ENCODE measurements around the gene SINHCAF.

The SINHCAF gene

DNA sequence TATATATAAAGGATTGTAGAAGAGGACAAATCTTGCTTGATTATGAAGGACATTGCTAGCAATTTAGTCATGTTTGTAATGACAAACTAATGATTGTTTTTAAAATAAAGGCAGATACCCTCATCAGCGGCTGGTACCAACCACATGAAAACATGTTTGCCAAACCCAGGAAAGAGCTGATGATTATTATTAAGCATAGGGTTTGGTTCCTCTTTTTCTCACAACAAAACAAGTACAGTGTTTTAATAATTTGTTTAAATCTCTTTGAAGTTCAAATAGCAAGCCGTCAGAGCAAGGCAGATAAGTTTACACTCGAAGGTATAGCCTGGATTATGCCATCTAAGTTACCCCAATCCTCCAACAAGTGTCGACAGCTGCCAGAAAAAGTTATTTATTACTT, 5.3 kb upstream of the SINHCAF start:
- no peak for DNase-seq

DNA sequence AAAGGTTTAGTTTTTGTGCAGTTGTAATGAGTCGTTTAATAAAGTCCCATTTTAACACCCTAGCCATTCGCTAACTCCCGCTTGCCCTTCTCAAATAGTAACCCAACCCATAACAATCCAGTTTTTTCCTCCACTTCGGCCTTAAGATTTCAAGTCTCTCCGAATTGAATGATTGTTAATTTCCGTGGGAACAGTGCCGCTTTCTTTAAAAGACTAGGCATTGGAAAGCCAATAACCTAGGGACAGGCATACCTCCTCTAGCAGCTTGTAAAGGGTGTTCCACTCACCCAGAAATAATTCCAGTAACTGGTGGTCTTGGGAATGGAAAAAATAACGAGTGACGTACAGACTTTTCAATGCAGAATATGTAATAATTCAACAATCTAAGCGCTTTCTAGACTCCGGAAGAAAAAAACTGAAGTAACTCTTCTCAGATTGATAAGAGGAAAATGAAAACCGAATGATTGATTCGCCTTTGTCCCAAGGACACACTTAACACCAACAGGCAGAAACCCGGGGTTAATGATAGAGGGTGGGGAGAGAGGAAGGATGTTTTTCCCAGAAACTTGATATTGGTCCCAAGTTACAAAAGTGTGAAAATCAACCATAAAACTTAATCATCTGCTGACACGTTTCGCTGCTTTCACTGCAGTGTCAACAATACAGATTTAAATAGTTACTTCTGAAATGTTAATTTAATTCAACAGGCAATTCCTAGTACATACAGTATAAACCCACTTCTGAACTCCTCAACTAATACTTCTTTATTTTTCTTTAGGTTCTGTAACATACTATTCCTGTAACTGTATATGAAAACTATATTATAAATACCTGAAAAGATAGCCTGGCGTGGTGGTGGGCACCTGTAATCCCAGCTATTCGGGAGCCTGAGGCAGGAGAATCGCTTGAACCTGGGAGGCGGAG, 1.0 kb upstream of the SINHCAF start:
- no peak for DNase-seq

DNA sequence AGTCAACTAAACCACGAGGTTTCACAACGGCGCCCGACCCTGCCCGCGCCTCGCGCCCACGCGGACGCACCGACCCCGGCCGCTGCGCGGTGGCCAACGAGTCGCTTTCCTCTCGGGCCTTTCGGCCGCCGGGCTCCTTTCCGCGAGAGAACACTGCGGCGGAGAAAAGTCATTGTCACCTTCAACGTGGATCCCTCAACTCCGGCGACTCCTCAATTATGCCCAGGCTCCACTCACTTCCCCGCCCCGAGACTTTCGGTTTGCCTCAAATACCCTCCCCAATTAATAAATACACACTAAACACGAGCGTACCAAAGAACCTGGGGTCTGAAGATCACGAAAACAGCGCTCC, 450 bp downstream of the SINHCAF start:
- DNase-seq, result no peak

DNA sequence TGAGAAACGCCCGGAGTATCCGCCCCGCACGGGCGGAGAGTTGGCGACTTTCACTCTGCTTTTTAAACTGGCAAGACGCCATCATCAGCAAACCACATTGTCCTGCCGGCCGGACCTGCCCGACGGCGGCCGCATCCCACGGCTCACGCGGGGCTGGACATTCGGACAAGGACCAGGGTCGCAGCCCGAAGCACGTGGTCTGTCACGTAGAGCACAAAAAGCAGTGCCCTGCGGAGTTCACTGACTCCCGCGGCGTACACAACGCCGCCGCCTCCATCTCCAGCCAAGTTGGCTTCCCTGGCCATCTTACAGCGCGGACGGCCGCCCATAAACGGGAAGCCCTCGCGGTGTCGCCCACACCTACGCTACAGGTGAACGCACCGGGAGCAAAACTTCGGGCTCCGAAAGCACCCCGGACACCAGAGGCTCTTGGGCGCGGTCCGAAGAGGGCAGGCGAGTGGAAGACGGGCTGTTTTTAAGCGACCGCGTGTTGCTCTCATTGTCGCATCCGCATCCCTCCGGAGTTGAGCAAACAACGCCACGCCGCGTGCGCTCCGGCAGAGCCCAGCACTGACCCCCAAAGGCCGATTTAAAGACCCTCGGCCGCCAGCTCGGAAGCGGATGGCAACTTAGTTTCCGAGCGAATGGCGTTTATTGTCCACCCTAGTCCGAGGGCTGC, 966 bp downstream of the SINHCAF start:
- DNase-seq, result no peak

DNA sequence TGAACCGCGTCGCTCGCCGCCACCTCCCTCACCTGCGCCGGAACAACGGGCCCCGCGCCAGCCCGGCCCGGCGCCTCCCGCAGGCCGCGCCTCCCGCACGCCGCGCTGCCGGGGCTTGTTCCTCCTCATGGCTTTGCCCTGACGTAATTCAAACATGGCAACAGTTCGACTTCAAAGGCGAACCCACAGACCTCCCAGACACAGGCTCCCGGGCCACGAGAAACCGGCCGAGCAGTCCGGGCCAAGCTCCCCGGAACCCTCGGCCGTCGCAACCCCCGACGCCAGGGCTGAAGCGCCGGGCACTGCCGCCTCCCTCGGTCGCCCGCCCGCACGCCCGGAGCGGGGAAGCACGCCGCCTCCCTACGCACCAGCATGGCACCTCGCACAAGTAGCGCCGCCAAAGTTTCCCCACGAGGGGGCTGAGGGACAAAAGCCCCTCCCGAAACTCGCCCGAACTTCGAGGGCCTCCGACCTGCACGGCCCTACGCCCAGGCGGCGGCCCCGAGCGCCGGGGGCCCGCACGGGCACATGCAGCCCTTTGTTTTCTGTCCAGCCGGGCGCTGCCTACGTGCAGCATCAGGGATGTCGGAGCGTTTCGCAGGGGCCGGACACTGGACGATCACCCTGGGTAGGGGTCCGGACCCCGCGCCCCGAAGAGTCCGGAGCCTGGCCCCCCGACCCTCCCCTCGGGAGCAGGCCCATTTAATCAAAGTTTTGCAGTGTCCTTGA, 1.7 kb downstream of the SINHCAF start:
- DNase-seq, result peak; percentile 22

DNA sequence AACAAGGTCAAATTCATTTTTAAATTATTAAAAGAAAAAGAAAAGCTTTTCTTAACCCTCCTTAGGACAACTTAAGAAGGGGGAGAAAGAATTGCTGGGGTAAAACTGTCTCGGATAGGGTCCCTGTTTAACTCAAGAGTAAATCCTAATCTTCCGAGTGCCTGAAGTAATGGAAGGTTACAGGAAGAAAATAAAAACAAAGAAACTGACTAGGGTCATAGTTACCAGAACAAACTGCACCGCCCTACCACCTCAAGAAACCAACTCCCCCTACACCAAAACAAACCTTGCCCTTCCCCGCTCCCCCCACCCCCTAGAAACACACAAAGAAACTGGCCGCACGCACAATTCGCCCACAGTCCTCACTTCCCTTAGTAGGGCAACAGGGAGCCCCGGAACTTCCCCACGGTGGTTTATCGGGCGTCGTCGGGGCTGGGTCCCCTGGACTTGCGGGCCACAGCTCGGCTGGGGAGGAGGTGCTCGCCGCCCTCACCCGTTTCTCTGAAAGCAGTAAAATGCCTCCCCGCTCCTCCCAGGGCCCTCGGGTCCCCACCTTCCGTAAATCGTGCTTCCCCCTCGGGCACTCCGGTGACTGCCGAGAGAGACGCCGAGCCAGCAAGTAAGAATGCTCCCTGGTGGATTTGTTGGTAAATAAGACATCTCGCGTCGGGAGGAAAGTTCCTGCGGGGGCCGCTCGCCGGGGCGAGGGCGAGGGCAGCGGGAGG, 2.4 kb downstream of the SINHCAF start:
- no peak for DNase-seq

DNA sequence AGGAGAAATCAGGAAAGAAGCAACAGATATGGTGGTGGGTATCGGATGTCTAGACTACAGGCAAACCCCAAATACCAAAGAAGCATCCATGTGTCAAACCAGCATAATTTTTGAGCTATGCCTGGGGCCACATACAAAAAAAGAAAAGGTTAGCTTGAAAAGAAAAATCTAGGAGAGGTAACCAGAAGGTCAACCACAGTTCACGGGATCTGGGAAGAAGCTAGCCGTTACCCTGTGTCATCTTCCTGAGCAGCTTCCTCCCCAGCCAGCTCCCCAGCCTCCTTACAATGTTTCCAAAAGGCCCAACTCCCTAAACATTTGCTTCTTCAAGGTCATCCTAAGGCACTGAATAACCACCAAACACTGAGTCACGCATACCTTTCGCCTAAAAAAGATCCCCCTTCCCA, 3.1 kb downstream of the SINHCAF start:
- no peak for DNase-seq

DNA sequence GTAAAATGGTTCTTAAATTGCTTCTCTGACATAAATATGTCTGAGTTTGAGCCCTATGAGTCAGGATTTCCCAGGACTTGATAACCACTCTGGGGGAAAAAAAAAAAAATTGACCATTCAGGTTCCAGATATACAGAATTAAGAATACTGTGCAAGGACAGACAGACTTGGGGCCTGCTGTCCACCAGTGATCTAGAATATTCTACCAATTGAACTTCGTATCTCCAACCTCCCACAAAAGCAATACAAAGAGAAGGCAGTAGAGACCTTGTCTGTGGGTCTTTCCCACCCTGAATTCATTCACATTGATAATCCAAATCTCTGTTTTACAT, 4.1 kb downstream of the SINHCAF start:
- no peak for DNase-seq

DNA sequence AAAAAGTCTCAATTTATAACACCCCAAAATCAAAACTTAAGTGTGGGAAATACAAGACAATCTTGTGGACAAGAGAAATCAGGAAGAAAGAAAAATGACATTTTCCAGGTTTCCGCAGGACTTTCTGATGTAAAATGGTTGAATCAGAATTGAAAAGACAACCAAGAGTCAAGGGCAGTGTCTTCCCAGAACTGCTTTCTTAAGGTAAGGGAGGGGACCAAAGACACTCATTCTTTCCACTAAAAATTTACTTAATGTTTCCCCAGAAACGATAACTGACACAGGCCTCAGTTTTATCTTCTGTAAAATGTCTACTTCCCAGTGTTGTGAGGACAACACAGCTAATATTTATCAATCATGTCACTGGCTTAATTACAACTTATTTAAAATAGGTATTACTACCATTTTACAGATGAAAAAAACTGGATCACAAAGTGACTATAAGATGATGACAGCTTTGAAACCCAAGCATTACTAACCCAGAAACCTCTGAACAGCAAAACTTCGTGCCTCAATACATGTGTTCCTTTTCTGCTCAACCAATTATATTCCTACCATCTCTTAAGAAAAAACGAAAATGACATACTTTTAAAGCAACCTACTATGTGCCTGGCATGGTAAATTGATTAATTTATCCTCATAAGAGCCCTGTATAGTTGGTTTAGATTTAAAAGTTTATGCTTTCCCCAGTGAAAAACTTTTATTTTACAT, 4.6 kb downstream of the SINHCAF start:
- no peak for DNase-seq

DNA sequence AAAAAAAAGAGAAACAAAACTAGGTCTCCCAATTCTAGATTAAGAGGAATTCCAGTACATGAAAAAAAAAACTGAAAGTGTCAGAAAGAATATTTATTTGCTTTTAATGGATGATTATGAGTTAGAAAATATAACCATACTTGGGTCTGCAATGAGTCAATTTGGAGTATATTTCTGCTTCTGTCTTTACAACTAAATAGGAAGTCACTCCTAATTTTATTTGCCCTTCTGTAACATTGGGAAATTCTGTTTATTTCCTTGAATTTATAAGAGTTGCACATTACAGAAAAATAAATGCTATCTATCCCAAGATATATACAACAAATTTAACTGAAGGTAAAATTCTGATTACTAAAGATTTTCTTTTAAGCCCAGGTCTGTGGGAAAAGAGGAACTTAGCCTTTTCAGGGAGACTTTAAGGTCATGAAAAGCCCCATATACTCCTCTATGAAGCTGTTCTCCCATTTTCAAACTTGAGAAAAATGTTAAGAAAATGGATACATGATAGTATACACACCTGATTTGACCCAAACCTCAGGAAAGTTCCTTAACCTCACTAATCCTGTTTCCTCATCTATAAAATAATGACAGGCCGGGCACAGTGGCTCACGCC, 7.2 kb downstream of the SINHCAF start:
- no peak for DNase-seq

DNA sequence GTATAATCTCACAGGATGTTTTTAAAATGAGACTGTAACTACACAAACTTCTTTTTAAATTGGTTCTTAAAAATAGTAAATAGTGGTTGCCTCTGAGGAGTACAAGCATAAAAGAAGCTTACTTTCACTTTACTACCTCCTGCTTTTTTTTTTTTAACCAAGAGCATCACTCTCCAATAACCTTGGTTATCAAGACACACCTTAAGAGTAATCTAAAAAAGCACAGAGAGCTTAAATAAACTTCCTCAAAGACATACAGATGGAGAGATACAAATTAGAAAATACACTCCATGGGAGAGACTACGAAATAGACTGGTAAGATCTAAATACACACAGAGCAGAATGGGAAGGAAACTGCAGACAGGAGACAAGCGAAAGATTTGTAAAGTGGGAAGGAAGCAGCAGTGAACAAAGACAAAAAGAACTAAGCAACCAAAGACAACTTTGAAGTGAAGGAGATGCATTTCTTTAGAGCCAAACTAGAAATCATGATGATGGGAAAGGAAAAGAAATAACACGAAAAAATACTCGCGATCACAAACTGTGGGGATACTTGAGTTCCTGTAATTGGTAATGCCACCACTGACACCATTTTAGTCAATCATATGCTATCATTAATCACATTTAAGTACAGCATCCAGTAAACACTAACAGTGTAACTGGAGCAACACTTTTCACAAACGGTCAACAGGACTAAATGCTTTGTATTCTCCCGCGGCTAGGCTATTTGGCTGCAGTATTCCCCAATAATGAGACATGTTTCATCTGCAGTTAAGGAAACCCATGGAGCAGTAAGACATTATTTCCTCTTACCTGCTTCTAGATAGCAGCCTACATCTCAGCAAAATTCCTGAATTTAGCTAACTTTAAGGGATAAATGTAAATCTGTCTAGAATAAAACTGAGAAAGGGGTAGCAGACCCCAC, 8.2 kb downstream of the SINHCAF start:
- DNase-seq, result no peak

DNA sequence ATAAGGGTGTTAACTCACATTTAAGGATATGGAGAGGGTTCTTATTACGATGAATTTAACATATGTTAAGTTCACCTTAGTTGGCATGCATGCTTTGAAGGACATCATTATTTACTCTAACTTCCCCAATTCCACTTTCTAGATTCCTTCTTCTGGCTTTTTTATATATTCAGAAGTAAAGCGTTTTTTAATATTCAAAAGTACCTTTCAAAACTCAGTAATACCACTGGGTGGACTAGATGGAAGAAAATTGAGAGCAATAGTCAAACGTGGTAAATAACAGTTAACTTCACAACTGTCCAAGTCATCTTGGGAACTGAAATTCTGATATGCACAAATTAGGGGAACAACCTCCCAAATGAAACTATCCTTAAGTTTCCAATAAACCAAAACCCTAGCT, 9.1 kb downstream of the SINHCAF start:
- DNase-seq, result no peak

DNA sequence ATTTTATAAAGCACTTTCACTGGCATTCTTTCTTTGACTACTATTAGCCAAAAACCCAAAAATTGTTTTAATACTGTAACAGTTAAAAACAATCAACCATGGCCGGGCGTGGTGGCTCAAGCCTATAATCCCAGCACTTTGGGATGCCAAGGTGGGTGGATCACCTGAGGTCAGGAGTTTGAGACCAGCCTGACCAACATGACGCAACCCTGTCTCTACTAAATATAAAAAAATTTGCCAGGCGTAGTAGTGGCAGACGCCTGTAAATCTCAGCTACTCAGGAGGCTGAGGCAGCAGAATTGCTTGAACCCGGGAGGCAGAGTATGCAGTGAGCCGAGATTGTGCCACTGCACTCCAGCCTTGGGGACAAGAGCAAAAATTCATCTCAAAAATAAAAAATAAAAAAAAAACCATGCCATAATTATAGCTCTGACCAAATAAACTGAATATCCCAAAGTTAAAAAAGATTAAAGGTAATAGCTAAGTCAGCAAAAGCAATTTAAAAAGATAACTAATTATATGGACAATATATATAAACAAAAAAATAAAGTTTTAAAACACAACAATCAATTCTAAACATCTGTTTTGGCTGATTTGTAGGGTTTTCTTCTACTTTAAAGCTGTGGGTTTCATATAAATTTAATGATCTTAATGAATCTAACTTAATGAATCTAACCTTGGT, 10.0 kb downstream of the SINHCAF start:
- DNase-seq, result no peak

DNA sequence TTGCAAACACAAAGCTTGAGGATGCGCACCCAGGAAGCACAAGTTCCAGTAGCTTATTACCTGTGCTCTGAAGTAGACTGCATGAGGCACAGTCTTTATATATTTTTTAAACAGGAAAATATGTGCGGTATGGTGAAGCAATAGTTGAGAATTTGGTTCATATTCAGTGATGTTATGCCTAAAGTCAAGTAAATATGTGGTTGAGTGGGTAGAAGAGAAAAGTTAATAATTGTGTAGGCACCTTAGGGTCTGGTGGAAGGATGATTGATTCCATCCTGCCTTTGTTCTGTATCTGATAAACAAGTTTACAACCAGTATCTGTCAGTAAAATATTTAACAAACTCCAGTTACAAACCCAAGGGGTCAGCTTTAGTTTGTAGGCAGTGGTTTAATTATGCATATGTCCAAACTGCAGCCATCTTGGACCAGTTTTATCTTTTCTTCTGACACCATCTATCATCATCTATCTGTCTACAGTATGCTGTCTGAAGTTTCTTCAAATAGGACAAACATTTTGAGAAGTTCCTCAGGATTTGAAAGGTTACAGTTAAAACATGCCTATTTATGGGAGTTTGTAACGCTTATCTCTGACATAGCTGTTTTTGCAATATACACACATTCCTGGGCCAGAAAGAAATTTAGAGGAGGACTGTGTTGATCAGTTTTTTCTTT, 10.8 kb downstream of the SINHCAF start:
- no peak for DNase-seq

DNA sequence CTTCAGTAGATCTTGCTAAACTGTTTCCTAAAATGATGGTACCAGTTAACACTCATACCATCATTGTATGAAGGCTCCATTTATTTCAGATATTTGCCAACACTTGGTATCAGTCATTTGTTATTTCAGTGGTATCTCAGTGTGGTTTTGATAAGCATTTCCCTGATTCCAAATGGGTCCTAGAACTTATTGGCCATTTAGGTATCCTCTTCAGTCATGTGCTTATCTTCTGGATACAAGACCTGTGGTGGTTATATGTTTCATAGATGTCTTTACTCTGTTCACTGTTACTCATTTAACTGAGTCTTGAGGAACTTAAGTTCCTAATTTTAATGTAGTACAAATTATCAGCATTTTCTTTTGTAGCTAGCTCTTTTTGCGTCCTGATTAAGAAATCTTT, 13.5 kb downstream of the SINHCAF start:
- DNase-seq, result no peak

DNA sequence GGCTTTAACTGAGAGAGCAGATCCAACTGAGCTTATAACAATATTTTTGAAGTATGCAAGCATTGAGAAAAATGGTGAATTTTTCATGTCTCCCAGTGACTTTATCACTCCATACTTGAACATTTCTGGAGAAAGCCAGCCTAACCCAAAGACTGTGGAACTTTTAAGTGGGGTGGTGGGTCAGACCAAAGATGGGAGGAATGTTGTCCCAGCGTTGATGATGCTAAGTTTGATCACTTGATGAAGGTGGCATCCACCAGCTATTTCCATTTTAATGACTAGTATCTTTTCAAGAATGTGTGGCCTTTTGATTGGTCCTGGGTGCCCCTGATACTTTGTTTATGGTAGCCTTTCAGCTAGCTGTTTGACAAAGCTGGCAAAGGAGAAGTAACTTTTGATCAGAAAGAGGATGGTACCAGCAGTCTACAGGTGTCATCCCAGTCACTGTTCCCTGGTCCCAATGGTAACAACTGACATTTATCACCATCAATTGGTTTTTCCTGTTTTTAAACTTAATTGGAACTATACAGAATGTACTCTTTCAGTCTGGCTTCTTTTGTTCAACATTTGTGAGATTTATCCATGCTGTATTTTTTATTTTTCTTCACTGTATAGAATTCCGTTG, 14.2 kb downstream of the SINHCAF start:
- no peak for DNase-seq

DNA sequence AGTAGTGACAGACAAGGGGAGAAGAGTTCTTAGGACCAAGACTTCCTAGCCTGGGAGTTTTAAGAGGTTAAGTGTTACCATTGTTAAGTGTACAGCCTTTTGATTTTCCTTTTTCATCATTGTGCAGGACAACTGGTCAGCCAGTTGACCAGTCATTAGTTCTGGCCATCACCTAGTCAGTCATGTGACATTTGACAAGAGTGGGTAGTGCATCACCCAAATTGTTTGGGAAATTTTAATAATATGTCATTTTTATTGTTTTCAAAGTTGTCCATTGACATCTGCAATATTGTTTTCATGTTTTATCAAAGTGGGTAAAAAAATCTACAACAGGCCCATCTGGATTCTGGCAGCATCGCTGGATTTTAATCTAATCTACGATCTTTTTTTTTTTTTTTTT, 15.5 kb downstream of the SINHCAF start:
- no peak for DNase-seq

DNA sequence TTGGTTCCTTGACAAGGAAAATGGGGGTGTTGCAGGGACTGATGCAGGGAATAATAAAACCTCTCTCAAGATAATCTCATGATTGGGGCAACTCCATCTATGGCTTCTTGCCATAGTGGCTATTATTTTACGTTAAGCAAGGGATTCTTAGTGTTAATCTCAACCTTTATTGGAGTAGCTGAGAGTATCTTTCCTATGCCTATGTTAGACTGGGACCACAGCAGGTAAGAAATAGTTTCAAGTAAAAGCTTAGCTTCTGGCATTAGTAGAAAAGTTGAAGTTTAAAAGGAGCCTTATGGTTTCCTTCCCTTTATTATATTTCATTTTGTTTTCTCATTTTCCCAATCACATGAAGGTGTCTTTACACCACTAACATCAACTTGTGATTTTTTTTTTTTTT, 16.7 kb downstream of the SINHCAF start:
- no peak for DNase-seq

DNA sequence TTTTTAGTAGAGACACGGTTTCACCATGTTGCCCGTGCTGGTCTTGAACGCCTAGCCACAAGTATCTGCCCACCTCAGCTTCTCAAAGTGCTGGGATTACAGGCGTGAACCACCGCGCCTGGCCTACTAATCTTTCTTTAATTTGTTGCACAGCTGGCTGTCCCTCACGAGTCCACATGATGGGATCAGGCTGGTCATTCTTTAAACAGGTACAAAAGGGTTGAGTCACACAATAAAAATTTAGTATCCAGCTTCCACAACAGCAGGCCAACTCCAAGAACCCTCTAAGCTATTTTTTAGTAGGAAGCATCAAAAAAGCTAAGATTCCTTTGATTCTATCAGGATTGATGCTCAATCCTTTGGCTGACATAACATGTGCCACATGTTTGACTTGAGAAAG, 17.8 kb downstream of the SINHCAF start:
- no peak for DNase-seq
